SK-N-MC (cell line): ENCODE data around the gene GNAO1.

Experiments
- EZH2 ChIP-seq: fragments of 200-600 bp; sonication (generic); IDR thresholded peaks from one replicate; pipeline ENCODE4 v1.6.1; 2017; ENCODE audit warnings: antibody characterized with exemption
- POLR2AphosphoS5 ChIP-seq: IDR thresholded peaks from 2 replicates; pipeline ENCODE4 v1.6.1; 2012; ENCODE audit warnings: mild to moderate bottlenecking, low read depth, low read length, borderline replicate concordance

DNA sequence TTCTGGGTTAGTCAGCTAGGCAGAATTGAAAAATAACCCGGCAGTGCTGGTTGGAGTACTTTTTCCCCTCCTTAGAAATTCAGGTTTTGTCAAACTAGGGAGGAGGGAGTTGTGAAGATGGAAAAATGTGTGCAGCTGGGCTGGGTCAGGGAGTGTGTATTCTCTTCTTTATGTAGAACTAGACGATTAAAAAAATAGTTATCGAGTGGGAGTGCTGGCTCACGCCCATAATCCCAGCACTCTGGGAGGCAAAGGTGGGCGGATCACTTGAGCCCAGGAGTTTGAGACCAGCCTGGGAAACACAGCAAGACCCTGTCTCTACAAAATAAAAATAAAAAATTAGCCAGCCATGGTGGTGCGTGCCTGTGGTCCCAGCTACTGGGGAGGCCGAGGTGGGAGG, 106.4 kb downstream of the GNAO1 start:
- TF ChIP-seq EZH2 (no peak), POLR2AphosphoS5 (no peak)
